Karpas-422 (cell line): ENCODE results near the gene DMBT1. TPM values are rescaled to one million over a fixed set of nuclear protein-coding genes. Genes with fewer than 3 reads are reported as not detected.

Experiments used
- DNase-seq: peaks from one replicate; pipeline ENCODE4 v3.0.0-alpha.2; 2015
- H2AFZ ChIP-seq: fragments of 200-600 bp; sonication (generic); 2 replicates; pipeline ENCODE4 v1.6.1; 2014; ENCODE audit warnings: antibody characterized with exemption, low read length, mixed read lengths
- H3K27ac ChIP-seq: fragments of 200-600 bp; sonication (generic); 2 replicates; pipeline ENCODE4 v1.5.1; 2014; ENCODE audit warnings: mild to moderate bottlenecking, low read length, moderate library complexity
- H3K27me3 ChIP-seq: fragments of 200-600 bp; sonication (generic); 2 replicates; pipeline ENCODE4 v1.6.1; 2014; ENCODE audit warnings: low read length, mixed read lengths
- H3K36me3 ChIP-seq: fragments of 200-600 bp; sonication (generic); 2 replicates; pipeline ENCODE4 v1.6.1; 2014; ENCODE audit warnings: low read length, mixed read lengths; ENCODE audit not compliant: insufficient read depth
- H3K4me1 ChIP-seq: fragments of 200-600 bp; sonication (generic); 2 replicates; pipeline ENCODE4 v1.6.1; 2014; ENCODE audit warnings: mild to moderate bottlenecking, low read length, mixed read lengths
- H3K4me2 ChIP-seq: fragments of 200-600 bp; sonication (generic); 2 replicates; pipeline ENCODE4 v1.6.1; 2014; ENCODE audit warnings: low read length, low read depth, mild to moderate bottlenecking; ENCODE audit not compliant: poor library complexity, severe bottlenecking
- H3K4me3 ChIP-seq: fragments of 200-600 bp; sonication (generic); 2 replicates; pipeline ENCODE4 v1.5.1; 2014; ENCODE audit warnings: mild to moderate bottlenecking, antibody characterized with exemption, low read length, mixed read lengths
- H3K79me2 ChIP-seq: fragments of 200-600 bp; sonication (generic); 2 replicates; pipeline ENCODE4 v1.6.1; 2014; ENCODE audit warnings: mild to moderate bottlenecking, low read length, mixed read lengths
- H3K9ac ChIP-seq: fragments of 200-600 bp; sonication (generic); 2 replicates; pipeline ENCODE4 v1.6.0; 2014; ENCODE audit warnings: low read length
- H3K9me2 ChIP-seq: fragments of 200-600 bp; sonication (generic), shearing (Covaris generic); replicated peaks from 2 replicates; pipeline ENCODE4 v1.6.0; 2014; ENCODE audit warnings: mild to moderate bottlenecking, low read length, moderate library complexity; ENCODE audit not compliant: insufficient read depth
- H3K9me3 ChIP-seq: fragments of 300-700, 200-600 bp; sonication (generic); 2 replicates; pipeline ENCODE4 v1.6.1; 2014; ENCODE audit warnings: low read length, mixed read lengths
- H4K20me1 ChIP-seq: fragments of 200-600 bp; sonication (generic); 2 replicates; pipeline ENCODE4 v1.6.1; 2014; ENCODE audit warnings: mild to moderate bottlenecking, antibody characterized with exemption, low read length, low read depth; ENCODE audit not compliant: insufficient read depth
- total RNA-seq: library from RNA; depleted of rRNA; stranded (reverse); fragments of >200 nt; shearing (Covaris generic); gene quantifications from 2 replicates; pipeline ENCODE4 v1.2.3, GENCODE V29; 2014; ENCODE audit warnings: low replicate concordance

DMBT1 gene
- total RNA-seq, 1 experiment from 2014 or later = not detected

DNA sequence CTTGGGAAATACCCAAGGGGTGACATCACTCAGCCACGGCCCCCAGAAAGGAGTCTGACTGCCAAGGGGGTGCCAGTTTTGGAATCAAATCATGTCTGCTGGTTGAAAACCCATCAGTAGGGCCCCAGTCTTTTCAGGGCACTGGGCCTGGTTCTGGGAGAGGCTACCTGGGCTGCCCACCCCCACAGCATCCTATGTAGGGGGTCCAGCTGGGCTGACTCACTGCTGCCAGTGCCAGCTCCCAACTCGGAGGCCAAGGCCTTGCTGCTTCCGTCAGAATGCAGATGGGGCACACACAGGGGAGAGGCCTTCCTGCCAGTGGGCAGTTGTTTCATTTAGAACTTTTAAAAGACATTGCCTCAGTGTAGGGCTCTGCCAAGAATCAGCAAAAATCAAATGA, 39.5 kb upstream of the DMBT1 start:
- Histone ChIP-seq H3K9ac (no peak overlapping the region), H3K79me2 (no peaks in the 10 kb centered on the region), H3K9me2 (no peaks in the 10 kb centered on the region), H4K20me1 (no peaks in the 10 kb centered on the region), H3K27me3 (no peaks in the 10 kb centered on the region), H3K4me3 (no peak overlapping the region), H3K27ac (no peak overlapping the region), H2AFZ (no peak overlapping the region), H3K9me3 (no peaks in the 10 kb centered on the region), H3K4me2 (no peak overlapping the region), H3K4me1 (no peaks in the 10 kb centered on the region), H3K36me3 (no peaks in the 10 kb centered on the region)
- DNase-seq = no peak

DNA sequence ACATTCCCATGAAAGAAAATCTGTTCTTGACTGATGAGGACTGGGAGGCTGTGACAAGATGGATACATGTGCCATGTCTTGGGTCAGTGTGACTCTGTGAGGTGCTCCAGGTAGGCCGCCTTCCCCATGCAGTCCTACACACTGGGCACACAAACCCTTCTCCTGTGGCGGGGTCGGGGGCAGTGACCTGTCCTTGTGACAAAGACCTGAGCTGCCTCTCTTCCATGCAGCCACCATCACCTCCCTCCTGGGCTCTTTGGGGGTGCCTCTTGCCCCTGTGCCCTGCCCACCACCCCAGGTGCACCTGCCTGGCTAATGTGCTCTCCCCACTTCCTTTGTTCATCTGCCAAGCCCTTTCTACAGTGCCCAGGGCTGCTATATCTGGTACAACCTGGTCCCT, 35.7 kb upstream of the DMBT1 start:
- no peaks in the 10 kb centered on the region for H3K79me2 ChIP-seq
- no peak overlapping the region for H3K4me3 ChIP-seq
- H3K9me2 ChIP-seq = no peaks in the 10 kb centered on the region
- H3K27ac ChIP-seq = no peak overlapping the region
- H4K20me1 ChIP-seq = no peaks in the 10 kb centered on the region
- H3K4me2 ChIP-seq = no peak overlapping the region
- H2AFZ ChIP-seq = no peak overlapping the region
- no peaks in the 10 kb centered on the region for H3K36me3 ChIP-seq
- H3K9ac ChIP-seq = no peak overlapping the region
- no peaks in the 10 kb centered on the region for H3K9me3 ChIP-seq
- no peaks in the 10 kb centered on the region for H3K27me3 ChIP-seq
- H3K4me1 ChIP-seq = no peaks in the 10 kb centered on the region
- DNase-seq = no peak

DNA sequence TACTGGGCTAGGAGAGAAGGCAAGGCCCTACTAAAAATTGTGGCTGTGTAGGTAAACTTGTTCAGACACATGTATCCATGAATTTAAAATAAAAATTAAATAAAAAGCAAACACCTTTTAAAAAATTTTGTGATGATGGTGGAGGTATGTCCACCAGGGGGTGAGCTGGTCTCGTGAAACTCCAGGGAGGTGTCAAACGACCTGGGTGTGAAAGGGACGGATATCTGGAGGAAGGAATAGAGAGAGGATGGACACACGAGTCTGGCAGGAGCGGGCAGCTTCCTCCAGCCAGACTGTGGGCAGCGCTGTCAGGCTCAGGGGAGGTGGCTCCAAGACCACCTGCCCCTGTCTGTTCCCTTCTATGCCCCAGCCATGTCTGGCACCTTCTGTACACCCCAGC, 34.8 kb upstream of the DMBT1 start:
- Histone ChIP-seq H3K79me2 (no peaks in the 10 kb centered on the region), H2AFZ (no peak overlapping the region), H3K36me3 (no peaks in the 10 kb centered on the region), H3K9me3 (no peaks in the 10 kb centered on the region), H3K27me3 (no peaks in the 10 kb centered on the region), H3K4me1 (no peaks in the 10 kb centered on the region), H3K9me2 (no peaks in the 10 kb centered on the region), H3K4me3 (no peak overlapping the region), H3K9ac (no peak overlapping the region), H3K4me2 (no peak overlapping the region), H3K27ac (no peak overlapping the region), H4K20me1 (no peaks in the 10 kb centered on the region)
- DNase-seq = peak; percentile 52

DNA sequence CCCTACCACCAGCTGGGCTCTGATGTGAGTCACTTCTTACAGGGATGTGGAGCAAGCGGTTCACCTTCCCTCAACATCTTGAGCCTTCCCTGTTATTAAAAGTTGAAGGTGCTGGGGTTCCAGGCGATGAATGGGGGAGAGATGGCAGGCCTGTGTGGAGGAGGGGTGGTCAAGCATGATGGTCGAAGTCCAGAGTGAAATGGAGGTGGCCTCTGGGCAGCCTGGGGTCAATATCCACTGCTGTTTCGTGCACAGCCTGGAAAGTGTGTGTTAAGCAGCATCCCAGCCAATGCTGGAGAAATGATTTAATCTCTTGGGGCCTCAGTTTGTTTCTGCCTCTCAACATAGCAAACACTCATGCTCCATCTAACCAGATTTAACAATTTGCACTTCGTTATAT, 33.7 kb upstream of the DMBT1 start:
- Histone ChIP-seq H2AFZ (no peak overlapping the region), H3K27ac (no peak overlapping the region), H3K4me1 (no peaks in the 10 kb centered on the region), H3K9ac (no peak overlapping the region), H3K27me3 (no peaks in the 10 kb centered on the region), H3K4me3 (no peak overlapping the region), H3K79me2 (no peaks in the 10 kb centered on the region), H4K20me1 (no peaks in the 10 kb centered on the region), H3K9me3 (no peaks in the 10 kb centered on the region), H3K9me2 (no peaks in the 10 kb centered on the region), H3K4me2 (no peak overlapping the region), H3K36me3 (no peaks in the 10 kb centered on the region)
- DNase-seq = no peak

DNA sequence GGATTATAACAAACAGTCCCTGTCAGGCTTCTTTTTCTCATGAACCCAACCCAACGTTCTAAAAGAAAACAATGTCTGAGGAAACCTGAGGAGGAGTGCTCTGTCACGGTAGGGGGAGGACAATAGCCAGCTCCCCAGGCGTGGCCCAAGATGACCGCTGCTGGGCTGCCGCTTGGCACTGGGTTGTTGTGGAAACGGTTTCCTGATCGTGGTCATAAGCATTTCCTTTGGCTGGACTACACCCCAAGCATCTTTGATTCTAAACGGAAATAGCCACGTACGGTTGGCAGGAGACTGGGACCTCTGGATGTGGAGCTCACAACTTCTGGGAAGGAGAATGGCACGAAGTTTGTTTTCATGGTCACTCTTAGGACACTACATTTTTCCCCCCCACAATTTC, 30.4 kb upstream of the DMBT1 start:
- no peak overlapping the region for H3K9ac ChIP-seq
- no peaks in the 10 kb centered on the region for H3K27me3 ChIP-seq
- H3K79me2 ChIP-seq = no peaks in the 10 kb centered on the region
- no peaks in the 10 kb centered on the region for H3K36me3 ChIP-seq
- H3K4me3 ChIP-seq = no peak overlapping the region
- H3K4me2 ChIP-seq = no peak overlapping the region
- H4K20me1 ChIP-seq = no peaks in the 10 kb centered on the region
- no peak overlapping the region for H3K27ac ChIP-seq
- H3K9me2 ChIP-seq = no peaks in the 10 kb centered on the region
- no peak overlapping the region for H2AFZ ChIP-seq
- no peak for DNase-seq
- no peaks in the 10 kb centered on the region for H3K4me1 ChIP-seq
- no peaks in the 10 kb centered on the region for H3K9me3 ChIP-seq

DNA sequence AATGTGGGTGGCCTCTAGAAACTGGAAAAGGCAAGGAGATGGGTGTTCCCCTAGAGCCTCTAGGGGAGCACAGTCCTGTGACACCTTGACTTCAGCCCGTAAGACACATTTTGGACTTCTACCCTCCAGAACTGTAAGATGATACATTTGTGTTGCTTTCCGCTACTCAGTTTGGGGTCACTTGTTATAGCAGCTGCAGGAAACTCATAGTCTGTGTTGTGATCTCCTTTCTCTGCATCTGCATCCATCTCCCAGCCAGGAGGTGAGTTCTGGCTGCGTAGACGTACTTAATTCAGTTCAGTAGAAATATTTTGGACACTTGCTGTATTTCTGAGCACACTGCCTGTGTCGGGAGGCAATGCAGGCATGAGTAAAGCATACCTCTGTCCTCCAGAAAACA, 29.3 kb upstream of the DMBT1 start:
- Histone ChIP-seq H3K27ac (no peak overlapping the region), H3K4me3 (no peak overlapping the region), H2AFZ (no peak overlapping the region), H3K9ac (no peak overlapping the region), H3K36me3 (no peaks in the 10 kb centered on the region), H3K27me3 (no peaks in the 10 kb centered on the region), H3K79me2 (no peaks in the 10 kb centered on the region), H3K9me2 (no peaks in the 10 kb centered on the region), H3K4me2 (no peak overlapping the region), H4K20me1 (no peaks in the 10 kb centered on the region), H3K9me3 (no peaks in the 10 kb centered on the region), H3K4me1 (no peaks in the 10 kb centered on the region)
- DNase-seq = no peak

DNA sequence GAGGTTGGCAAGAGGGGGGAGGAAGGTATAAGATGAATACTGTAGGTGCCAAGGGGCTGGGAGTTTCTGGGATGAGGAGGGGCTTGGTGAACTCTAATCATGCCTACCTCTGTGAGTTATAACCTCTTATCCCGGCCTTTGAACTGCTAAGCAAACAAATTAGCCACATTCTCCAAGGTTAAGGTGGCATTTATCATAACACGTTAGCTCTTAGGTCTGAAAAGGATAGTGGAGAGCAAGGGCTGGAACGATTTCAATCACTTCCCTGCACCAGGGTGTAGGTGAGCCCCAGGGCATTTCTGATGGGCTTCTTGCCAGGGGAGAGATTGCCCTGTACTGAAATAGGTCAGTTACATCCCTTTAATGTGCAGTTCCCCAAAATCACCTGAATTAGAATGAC, 28.6 kb upstream of the DMBT1 start:
- H3K4me2 ChIP-seq = no peak overlapping the region
- H3K36me3 ChIP-seq = no peaks in the 10 kb centered on the region
- no peak overlapping the region for H3K4me3 ChIP-seq
- no peak overlapping the region for H2AFZ ChIP-seq
- H3K9ac ChIP-seq = no peak overlapping the region
- H3K27me3 ChIP-seq = no peaks in the 10 kb centered on the region
- H4K20me1 ChIP-seq = no peaks in the 10 kb centered on the region
- no peak for DNase-seq
- no peaks in the 10 kb centered on the region for H3K79me2 ChIP-seq
- no peak overlapping the region for H3K27ac ChIP-seq
- H3K9me3 ChIP-seq = no peaks in the 10 kb centered on the region
- H3K4me1 ChIP-seq = no peaks in the 10 kb centered on the region
- no peaks in the 10 kb centered on the region for H3K9me2 ChIP-seq

DNA sequence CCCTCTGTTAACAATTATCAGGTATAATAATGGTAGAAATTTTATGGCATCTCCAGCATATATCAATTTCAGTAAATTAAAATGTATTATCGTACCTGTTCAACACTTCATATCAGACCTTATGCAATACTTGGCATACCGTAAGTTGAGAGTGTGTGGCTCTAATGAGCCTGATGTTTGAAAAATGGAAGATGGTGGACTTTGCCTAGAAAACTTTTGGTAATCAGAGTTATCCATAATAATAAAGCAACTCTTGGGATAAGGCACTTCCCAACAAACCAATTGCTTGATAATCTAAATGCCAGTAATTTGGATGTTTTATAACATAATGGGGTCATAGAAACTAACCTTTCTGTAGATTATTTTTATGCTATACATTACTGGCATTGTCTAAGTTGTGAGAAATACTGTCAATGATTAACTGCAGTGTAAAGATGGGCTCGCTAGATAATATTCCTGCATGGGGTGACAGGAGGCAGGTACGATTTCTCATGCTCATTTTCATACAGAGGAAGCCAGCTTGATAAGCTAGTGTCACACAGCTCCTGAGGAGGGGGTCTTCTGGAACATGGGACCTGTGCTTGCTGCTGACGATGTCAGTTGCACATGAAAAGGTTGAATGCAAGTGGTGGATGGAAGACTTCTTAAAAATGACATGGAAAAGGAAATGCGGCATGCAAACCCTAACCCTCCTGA, 27.8 kb upstream of the DMBT1 start:
- no peaks in the 10 kb centered on the region for H3K36me3 ChIP-seq
- H3K9me2 ChIP-seq = no peaks in the 10 kb centered on the region
- H3K4me2 ChIP-seq = no peak overlapping the region
- H3K4me3 ChIP-seq = no peak overlapping the region
- H3K9ac ChIP-seq = no peak overlapping the region
- no peak for DNase-seq
- H3K4me1 ChIP-seq = no peaks in the 10 kb centered on the region
- H2AFZ ChIP-seq = no peak overlapping the region
- H3K27ac ChIP-seq = no peak overlapping the region
- no peaks in the 10 kb centered on the region for H3K79me2 ChIP-seq
- H3K27me3 ChIP-seq = no peaks in the 10 kb centered on the region
- H3K9me3 ChIP-seq = no peaks in the 10 kb centered on the region
- no peaks in the 10 kb centered on the region for H4K20me1 ChIP-seq

DNA sequence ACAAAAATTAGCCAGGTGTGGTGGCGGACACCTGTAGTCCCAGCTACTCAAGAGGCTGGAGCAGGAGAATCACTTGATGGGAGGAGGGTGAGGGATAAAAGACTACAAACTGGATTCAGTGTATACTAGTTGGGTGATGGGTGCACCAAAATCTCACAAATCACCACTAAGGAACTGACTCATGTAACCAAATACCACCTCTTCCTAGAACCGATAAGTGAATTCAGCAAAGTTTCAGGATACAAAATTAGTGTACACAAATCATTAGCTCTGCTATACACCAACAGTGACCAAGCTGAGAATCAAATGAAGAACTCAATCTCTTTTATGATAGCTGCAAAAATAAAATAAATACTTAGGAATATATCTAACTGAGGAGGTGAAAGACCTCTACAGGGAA, 23.0 kb upstream of the DMBT1 start:
- no peaks in the 10 kb centered on the region for H4K20me1 ChIP-seq
- H2AFZ ChIP-seq = no peak overlapping the region
- DNase-seq = no peak
- H3K27ac ChIP-seq = no peak overlapping the region
- H3K79me2 ChIP-seq = no peaks in the 10 kb centered on the region
- no peak overlapping the region for H3K4me2 ChIP-seq
- no peak overlapping the region for H3K9ac ChIP-seq
- peaks cover 8% of the 10 kb centered on the region for H3K4me1 ChIP-seq
- no peaks in the 10 kb centered on the region for H3K27me3 ChIP-seq
- H3K4me3 ChIP-seq = no peak overlapping the region
- H3K36me3 ChIP-seq = no peaks in the 10 kb centered on the region
- H3K9me3 ChIP-seq = no peaks in the 10 kb centered on the region
- H3K9me2 ChIP-seq = no peaks in the 10 kb centered on the region
